ENCODE measurements around the gene PMVK.

The PMVK gene

DNA sequence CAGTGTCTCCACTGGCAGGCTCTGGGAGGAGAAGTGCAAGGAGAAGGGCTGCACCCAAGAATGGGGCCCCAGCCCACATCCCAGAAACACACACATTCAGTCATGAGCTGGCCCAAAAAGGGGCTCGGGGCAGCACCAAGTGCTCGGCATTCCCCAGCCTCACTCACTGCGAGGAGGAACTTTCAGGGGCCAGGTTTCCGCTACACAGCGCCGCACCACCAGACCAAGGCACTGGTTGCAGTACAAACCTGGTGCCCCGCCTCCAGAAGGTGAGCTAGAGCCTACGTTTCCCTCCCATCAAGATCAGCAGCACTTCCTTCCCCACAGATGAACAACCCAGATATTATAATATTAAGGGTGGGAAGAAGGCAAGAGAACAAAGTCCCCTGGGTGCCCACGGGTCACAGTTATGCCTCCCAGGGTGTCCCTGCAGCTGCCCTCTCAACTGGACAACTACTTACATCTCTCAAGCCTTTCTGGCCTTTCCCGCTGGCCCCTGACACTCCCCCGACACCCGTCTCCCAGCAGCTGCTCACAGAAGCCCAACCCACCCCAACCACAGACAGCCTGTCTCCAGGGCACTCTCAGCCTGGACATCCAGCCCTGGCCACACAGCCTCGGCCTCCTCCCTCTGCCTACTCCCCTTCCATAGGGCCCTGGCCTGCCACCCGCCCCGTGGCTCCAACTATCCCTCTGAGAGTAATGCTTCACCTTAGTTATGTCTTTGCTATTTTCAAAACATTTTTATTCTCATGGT lies 15.6 kb upstream of the PMVK start:
- peak in 1 of 2 donors; percentile 32 for DNase-seq (ENCODE audit: extremely low read depth in 1 of 2, low read depth in 1 of 2)

DNA sequence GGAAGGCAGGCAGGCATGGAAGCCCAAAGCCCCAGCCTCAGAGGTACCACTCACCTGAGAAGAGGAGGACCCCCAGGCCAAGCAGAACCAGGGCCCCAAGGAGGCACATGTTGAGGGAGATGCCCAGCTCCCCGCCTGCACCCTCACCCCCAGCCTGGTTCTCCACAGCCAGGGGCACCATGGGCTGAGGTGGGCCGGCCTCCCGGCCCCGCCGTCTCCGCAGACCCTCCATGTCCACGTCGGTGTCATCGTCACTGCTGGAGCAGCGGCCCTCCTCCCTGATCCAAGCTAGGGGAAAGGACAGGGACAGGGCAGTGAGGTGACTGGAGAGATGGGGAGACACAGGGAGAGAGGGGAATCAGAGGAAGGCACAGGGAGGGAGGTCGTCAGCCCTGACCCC lies 11.6 kb upstream of the PMVK start:
- no peak for DNase-seq (ENCODE audit: extremely low read depth in 1 of 2, low read depth in 1 of 2)

DNA sequence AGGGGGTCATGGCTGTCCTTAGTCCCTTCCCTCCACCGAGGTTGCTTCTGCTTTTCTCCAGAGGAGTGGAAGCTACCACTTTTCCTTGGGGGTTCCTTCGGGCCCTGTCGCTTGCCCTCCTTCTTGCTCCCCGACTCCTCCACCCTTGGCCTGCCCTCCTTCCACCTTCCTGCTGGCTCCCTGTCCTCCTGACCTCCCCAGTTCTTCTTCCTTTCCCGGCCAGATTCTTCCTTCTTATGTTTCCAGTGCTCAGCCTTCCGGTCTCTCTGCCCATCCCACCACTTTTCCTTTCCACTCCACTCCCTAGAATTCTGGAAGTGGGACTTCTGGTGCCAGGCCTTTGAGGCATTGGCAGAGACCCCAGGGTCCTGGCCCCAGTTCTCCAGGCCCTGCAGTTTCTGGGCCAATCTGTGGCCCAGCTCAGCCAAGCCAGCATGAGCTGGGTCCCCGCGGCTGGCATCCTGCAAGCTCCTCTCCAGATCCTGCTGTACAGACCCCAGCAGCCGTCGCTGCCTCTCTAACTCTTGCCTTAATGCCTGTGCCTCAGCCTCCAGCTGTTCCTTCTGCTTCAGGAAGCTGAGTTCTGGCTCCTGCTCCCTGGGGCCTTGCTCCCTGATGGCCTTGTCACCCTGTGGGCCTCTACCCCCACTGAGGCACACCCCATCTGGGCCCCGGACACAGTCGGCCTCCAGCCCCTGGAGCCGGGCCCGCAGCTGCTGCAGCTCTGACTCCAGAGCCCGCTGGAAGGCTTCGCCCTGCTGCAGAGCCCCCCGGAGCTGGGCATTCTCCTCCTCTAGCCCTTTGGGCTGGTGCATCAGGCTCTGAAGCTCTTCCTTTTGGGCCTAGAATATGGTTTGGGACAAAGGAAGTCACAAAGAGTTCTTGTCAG lies 9.7 kb upstream of the PMVK start:
- DNase-seq (ENCODE audit: extremely low read depth in 1 of 2, low read depth in 1 of 2), result no peak

DNA sequence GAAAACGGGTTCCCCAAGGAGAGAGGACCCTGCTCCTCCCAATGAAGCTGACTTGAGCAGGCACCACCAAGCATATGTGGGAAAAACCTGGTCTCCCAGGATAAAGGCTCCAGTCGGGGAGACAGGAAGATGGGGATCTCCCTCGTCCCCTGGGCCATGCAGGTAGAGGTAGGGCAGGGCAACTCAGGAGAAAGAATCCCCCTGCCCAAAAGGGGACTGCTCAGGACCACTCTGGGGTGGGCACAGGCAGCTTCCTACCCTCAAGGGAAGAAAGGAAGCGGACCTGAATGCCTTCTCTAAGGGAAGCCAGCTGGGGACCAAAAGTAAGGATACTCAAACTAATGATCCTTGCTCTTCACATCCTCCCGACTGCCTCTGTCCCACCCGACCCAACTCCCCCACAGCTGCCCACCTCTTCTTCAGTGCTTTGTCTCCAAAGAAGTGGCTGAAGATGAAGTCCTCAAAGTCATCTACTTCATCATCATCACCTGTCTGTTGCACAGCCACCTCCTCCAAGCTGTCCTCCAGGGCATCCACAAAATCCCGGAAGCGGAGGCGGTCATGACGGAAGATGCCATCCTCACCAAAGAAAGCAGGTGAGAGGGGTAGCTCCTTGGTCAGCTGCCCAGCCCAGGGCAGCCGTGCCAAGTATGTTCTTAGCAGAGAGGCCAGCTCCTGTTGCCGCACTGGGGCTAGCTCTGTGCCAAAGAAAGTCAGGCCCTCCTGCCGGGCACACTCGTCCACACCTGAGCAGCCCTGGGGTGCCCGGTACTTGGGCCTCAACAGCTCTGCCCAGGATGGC lies 8.8 kb upstream of the PMVK start:
- DNase-seq (ENCODE audit: extremely low read depth in 1 of 2, low read depth in 1 of 2), result no peak

DNA sequence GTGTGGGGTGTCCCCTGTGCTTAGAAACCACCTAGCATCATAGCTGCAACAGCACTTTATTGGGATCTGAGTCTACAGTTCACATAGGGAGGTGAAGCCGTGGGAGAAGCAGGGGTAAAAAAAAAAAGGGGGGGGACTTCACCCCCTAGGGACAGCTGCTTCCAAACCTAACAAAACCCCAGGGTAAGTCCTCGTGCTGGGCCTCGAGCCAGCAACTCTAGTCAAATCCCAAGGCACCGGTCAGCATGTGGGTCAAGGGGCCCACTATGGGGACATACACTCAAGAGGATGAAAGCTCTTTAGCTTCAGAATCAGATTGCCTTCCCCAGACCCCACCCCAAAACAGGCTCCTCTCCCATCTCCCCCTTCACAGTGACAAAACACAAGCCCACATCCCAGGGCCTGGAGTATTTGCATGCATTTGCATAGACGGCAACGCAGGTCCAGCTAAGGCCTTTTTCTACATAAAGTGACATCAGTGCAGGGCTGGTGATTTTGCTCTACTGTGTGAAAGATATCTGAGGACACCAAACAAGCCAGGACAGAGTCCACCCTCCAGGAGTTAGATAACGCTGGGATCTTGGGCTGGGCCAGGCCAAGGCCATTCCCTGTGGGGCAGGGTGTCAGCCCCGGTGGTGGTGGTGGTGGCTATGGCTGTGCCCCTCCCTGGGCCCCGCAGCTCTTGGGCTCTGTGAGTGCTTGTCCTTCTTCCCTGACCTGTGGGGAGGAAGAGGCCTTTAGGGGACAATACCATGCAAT lies 8.1 kb upstream of the PMVK start:
- DNase-seq (ENCODE audit: extremely low read depth in 1 of 2, low read depth in 1 of 2), result no peak

DNA sequence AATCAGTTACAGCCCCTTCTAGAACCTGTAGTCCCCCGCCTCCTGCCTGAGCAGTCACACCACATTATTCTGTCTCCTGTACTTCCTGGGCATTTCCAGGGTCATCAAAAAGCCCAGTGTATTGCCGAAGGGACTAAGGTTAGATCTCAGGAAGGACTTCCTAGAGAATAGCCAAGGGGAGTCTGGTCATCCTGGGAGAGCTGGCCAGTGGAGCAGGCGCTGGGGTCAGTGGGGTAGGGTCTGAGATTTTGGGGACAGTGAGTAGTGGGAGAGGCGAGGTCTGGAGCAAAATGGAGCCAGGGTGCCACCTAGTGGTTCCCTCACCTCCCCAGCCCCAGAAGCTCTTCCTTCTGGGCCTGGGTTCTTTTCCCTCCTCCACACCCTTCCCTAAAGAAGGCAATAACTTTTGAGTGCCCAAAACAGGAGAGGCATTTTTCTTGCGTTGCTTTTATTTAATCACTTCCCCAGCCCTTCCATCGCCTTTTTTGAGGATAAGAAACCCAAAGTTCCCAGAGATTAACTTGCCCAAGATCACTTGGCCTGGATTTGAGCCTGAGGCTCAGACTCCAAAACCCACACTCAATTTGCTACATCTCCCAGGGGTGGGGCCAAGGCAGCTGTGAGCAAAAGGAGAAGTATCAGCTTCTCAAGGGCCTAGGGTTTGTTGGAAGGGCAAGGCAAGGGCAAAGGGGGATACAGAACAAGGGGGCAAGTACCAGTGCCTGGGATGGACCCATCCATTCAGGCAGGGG lies 7.3 kb upstream of the PMVK start:
- DNase-seq (ENCODE audit: extremely low read depth in 1 of 2, low read depth in 1 of 2), result no peak

DNA sequence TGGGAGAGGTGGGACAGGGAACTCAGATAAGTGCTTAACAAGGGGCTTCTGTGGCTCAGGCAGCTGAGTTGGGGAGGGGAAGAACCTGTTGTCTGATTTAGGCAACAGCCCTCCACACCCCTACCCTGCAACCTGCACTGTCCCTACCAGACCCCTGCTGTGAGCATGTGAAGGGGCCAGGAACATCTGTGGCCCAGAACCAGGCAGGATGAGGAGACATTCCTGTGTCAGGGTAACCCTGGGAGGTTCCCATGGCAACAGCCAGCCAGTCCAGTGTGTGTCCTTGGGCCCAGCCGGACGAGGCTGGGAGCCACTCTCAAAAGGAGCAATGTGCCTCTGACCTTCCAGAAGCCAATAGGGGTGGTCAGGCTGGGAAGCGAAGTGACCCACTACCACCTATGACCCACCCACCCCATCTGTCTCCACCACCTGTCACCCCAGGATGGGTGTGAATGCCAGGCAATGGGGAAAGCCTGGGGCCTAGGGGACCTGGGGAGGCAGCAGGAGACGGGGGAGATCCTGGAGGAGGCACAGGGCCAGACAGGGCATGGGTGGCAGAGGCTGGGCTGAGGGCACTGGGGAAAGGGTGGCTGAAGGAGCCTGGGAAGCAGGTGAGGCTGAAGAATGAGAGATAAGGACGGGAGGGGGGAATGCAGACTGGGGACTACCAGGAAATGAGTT lies 5.0 kb upstream of the PMVK start:
- DNase-seq (ENCODE audit: extremely low read depth in 1 of 2, low read depth in 1 of 2), result no peak

DNA sequence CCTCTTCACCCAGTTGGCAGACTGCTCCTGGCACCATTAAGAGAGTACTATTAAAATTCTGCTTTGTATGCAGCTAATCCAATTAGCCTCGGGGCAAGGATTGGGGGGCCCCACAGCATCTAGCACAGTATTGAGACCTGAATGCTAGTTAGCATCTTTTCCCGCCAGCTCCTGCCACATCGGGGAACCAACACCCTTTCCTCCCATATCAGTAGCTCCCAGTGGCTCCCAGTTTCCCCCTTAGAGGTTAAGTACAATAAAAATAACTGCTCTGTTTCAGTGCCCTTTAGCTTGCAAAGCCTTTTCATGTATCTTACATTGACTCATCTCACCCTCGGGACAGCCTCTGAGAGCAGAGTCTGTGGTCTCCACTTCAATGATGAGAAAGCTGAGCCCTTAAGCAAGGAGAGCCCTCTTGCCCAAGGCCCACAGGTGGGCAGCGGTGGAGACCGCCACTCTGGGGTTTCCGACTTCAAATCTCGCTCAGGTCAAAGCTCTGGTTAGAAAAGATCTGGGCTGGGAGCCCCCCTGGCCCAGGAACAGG lies 4.2 kb upstream of the PMVK start:
- no peak for DNase-seq (ENCODE audit: extremely low read depth in 1 of 2, low read depth in 1 of 2)

DNA sequence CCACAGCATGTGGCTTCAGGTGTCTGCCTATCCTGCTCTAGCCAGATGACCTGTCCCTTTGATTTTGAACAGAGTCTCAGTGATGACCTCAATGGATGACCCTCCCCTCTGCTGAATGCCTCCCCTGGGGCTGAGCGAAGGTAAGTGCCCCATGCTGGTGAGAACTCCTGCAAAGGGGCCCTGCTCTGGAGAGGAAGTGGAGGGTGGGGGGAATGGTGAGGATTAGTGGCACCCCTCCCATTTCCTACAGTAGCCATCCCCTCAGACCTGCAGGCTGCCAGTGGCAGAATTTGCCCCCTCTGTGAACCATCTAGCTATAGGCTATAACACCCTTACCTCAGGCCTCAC lies 3.7 kb upstream of the PMVK start:
- DNase-seq (ENCODE audit: extremely low read depth in 1 of 2, low read depth in 1 of 2), result no peak

DNA sequence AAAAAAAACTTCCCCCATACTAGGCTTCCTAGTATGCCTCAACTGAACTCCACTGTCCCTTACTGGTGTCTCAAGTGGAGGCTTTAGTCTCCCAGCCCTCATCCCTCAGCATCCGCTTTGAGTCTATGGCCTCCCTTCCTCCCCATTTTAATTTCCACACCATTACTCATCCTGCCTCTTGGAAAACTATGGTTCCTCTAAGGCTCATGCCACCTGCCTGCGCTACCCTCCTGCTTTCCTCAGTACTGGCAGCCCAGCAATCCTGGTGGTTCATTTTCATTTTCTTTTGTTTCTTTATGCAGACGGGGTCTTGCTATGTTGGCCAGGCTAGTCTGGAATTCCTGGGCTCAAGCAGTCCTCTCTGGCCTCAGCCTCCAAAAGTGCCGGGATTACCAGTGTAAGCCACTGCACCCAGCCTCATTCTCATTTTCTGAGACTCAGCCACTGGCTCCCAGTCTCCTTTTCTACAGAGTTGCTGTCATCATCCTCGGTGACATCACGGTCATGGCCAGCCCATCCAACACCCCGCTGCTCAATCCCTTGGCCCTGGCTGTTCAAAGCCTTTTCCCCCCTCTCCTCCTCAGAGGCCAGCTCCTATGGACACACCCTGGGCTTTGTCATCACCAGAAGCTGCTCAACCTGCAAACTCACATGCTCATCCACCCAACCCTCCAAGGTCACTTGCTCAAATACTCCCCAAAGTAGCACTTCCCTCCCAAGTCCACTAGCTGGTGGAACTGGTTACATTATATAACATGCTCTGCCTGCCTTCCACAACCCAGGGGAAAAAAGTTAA lies 2.3 kb upstream of the PMVK start:
- no peak for DNase-seq (ENCODE audit: extremely low read depth in 1 of 2, low read depth in 1 of 2)

DNA sequence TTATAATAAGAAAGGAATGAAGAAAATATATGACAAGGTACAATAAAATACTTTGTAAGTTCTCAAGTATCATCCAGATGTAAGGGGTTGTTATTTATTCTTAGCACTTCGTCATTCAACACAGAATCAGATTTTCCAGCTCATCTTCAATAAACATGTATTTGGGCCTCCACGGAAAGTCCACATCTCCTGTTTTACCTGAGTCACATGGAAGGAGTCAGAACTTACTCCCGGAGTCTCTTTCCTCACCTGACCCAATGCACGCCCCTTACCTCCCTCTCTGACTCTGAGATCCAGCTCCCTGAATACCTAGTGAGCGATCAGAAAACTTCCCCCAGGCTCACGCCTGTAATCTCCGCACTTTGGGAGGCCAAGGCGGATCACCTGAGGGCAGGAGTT lies 1.5 kb upstream of the PMVK start:
- no peak for DNase-seq (ENCODE audit: extremely low read depth in 1 of 2, low read depth in 1 of 2)

DNA sequence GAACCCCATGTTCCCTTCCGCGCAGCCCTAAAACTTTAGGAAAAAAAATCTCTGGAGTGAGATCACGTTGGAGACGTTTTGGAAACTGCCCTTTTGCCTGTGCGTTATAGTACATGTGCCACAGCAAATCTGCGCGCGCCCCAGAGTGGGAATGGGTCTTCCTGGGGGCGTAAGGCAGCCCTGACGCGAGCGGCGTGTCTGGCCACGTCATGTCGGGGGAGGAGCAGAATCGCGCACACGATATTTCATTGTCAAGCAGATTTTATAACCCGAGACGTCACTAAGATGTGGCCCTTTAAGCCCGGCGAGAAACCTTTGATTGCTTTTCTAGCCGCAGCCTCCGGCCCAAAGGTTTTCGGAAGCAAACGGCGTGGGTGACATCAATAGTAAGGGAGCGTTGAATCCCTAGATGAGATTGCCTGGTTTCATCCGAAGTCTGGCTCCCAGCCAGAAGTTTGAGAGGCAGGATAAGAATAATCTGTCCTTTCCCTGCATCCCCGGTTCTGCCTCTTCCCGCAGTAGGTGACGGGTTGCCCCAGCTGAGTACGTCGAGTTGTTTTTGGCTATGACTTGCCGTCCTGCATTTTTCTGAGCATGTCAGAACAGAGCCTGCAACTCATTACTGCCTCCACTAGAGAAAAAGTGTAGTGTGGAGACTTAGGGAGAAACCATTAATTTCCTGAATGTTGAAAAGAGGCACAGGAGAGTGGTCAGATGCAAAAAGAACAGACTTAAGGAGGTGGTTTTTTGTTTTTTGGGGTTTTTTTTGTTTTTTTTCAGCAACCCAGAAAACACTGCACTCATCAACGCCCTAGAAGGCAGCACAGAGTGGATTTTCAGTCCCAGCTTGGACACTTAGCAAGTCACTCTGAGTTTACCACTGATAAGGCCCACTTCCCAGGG lies 817 bp upstream of the PMVK start:
- DNase-seq (ENCODE audit: extremely low read depth in 1 of 2, low read depth in 1 of 2), result peak; percentile 79

DNA sequence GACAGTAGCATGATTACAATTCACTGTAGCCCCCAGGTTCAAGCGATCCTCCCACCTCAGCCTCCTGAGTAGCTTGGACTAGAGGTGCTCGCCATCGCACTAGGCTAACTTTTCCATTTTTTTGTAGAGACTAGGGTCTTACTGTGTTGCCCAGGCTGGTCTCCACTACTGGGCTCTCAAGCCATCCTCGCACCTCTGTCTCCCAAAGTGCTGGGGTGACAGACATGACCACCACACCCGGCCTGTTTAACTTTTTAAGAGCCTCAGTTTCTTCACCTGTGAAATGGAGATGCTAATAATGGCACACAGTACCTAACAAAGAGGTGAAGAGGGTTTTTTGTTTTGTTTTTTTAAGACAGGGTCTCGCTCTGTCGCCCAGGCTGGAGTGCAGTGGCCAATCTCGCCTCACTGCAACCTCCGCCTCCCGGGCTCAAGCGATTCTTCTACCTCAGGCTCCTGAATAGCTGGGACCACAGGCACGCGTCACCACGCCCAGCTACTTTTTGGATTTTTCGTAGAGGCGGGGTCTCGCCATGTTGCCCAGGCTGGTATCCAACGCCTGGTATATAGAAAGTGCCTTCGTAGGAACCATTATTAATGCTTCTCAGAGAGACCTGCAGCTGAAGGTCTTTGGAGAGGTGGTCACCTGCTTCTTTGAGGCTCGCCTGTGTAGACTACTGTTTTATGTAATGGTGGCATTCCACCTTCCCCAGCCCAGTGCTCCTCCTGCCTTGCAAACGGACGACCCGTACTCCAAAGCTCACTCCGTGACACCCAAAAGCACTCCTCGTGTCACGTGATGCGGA lies 567 bp downstream of the PMVK start:
- DNase-seq (ENCODE audit: extremely low read depth in 1 of 2, low read depth in 1 of 2), result no peak

DNA sequence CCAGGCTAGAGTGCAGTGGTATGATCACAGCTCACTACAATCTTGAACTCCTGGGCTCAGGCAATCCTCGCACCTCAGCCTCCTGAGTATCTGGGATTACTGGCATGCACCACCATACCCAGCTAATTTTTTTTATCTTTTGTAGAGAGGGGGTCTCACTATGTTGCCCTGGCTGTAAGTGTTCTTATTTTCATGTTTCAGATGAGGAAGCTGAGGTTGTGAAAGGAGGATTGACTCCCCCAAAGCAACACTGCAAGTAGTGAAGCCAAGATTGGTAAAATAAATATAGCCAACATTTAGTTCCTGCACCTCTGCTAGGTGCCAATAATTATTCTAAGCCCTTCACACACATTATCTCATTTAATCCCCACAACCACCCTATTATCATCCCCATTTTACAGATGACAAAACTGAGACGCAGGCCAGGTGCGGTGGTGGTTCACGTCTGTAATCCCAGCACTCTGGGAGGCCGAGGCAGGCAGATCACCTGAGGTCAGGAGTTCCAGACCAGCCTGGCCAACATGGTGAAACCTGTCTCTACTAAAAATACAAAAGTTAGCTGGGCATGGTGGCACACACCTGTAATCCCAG lies 2.1 kb downstream of the PMVK start:
- no peak for DNase-seq (ENCODE audit: extremely low read depth in 1 of 2, low read depth in 1 of 2)

DNA sequence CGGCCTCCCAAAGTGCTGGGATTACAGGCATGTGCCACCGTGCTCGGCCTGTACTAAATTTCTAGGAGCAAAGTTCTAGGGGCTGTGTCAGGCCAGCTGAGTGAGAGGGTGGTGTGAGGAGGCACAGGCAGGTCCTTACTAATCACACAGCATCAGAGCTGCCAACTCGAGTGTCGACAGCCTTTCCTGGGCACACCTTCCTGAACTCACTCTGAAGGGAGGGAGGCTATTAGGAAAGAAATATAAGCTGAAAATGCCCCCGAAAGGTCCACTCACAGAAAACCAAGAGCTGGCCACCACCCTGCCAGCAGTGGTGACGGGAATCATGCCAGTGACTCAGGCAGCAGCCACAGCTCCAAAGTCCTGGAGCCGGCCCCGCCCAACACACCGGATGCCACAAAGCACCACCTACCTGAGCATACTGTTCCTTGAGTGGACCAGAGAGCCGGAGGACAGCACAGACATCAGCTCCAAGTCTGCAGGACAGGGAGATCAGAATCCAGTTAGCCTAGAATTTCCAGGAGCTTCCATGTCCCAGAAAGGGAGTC lies 4.5 kb downstream of the PMVK start:
- no peak for DNase-seq (ENCODE audit: extremely low read depth in 1 of 2, low read depth in 1 of 2)

DNA sequence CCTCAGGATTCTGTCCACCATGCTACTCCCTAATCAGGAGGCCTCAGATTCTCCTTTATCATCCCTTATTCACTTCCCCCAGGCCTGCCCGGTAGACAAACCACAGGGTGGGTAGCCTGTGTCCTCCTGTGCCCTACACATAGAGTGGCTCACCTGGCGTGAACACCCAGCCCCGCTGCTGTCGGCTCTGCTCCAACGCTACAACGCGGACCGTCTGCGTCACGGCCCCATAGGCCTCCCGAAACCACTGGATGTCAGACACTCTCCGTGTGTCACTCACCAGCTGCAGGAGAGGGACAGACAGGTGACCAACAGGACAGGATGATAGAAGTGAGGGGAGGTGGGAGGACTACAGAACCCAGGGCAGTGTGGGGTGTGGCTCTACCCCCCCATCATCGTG lies 10.3 kb downstream of the PMVK start:
- DNase-seq (ENCODE audit: extremely low read depth in 1 of 2, low read depth in 1 of 2), result no peak

Measured in activated CD8-positive, alpha-beta memory T cell treated with anti-CD3 and anti-CD28 coated beads for 1 hour (primary cell).